Mesendoderm (in vitro differentiated cells): ENCODE results near the gene FGF22.

Experiments
- DNase-seq: peaks from one replicate; pipeline ENCODE4 v3.0.0; 2013
- H2AK5ac ChIP-seq: 2 replicates; pipeline ENCODE4 v1.6.1; 2013; ENCODE audit warnings: low read length, inconsistent platforms
- H2BK120ac ChIP-seq: 2 replicates; pipeline ENCODE4 v1.6.1; 2013; ENCODE audit warnings: low read depth, mild to moderate bottlenecking, low read length, moderate library complexity, mixed read lengths
- H2BK15ac ChIP-seq: replicated peaks from 2 replicates; pipeline ENCODE4 v1.6.1; 2013; ENCODE audit warnings: low read depth, mild to moderate bottlenecking, moderate library complexity
- H2BK5ac ChIP-seq: 2 replicates; pipeline ENCODE4 v1.6.1; 2013; ENCODE audit warnings: low read length, inconsistent platforms
- H3K18ac ChIP-seq: 2 replicates; pipeline ENCODE4 v1.6.1; 2013; ENCODE audit warnings: mild to moderate bottlenecking, low read length, mixed read lengths
- H3K23ac ChIP-seq: one replicate; pipeline ENCODE4 v1.6.1; 2013; ENCODE audit warnings: low read length
- H3K27ac ChIP-seq: 2 replicates; pipeline ENCODE4 v1.5.1; 2013; ENCODE audit warnings: low read depth, mild to moderate bottlenecking, inconsistent platforms, low read length, moderate library complexity
- H3K27me3 ChIP-seq: 2 replicates; pipeline ENCODE4 v1.6.1; 2013; ENCODE audit warnings: low read length, control low read depth, mild to moderate bottlenecking, inconsistent platforms; ENCODE audit not compliant: insufficient read depth, poor library complexity
- H3K36me3 ChIP-seq: 2 replicates; pipeline ENCODE4 v1.6.1; 2013; ENCODE audit warnings: low read length, inconsistent platforms; ENCODE audit not compliant: control insufficient read depth, insufficient read depth
- H3K4ac ChIP-seq: one replicate; pipeline ENCODE4 v1.6.1; 2013; ENCODE audit warnings: low read depth, mild to moderate bottlenecking, low read length, moderate library complexity
- H3K4me1 ChIP-seq: 2 replicates; pipeline ENCODE4 v1.6.1; 2013; ENCODE audit warnings: low read depth, low read length, inconsistent platforms; ENCODE audit not compliant: control insufficient read depth
- H3K4me2 ChIP-seq: 2 replicates; pipeline ENCODE4 v1.6.1; 2013; ENCODE audit warnings: low read length
- H3K4me3 ChIP-seq: 2 replicates; pipeline ENCODE4 v1.5.1; 2013; ENCODE audit warnings: mild to moderate bottlenecking, low read length
- H3K56ac ChIP-seq: one replicate; pipeline ENCODE4 v1.6.1; 2013; ENCODE audit warnings: low read length
- H3K79me1 ChIP-seq: 2 replicates; pipeline ENCODE4 v1.6.1; 2013; ENCODE audit warnings: low read length, inconsistent platforms
- H3K79me2 ChIP-seq: 2 replicates; pipeline ENCODE4 v1.6.1; 2013; ENCODE audit warnings: mild to moderate bottlenecking, low read length; ENCODE audit not compliant: control insufficient read depth, insufficient read depth
- H3K9ac ChIP-seq: 2 replicates; pipeline ENCODE4 v1.6.1; 2013; ENCODE audit warnings: low read length, inconsistent platforms
- H4K5ac ChIP-seq: one replicate; pipeline ENCODE4 v1.6.1; 2013; ENCODE audit warnings: low read length
- H4K8ac ChIP-seq: one replicate; pipeline ENCODE4 v1.6.1; 2013; ENCODE audit warnings: low read depth, mild to moderate bottlenecking, control low read depth, low read length, moderate library complexity
- WGBS: extraction: QIAGEN DNeasy Blood & Tissue Kit; methylation state at CpG from one replicate; pipeline ENCODE4 v1.1.7; 2013; ENCODE audit warnings: low lambda C conversion rate, missing lambda C conversion rate; ENCODE audit not compliant: insufficient coverage; ENCODE audit errors: extremely low coverage; 5-methylcytosine and 5-hydroxymethylcytosine counted together

The FGF22 gene

GRCh38 chr19:648904-649801 is 9.5 kb downstream of the FGF22 start:
- H3K79me2 ChIP-seq = peaks cover 18% of the 10 kb centered on the region
- no peak overlapping the region for H3K4ac ChIP-seq
- no peak overlapping the region for H4K8ac ChIP-seq
- H3K9ac ChIP-seq = no peak overlapping the region
- no CpG with 5 or more reads among the region's 53 CpGs for WGBS
- H3K79me1 ChIP-seq = peaks cover 4% of the 10 kb centered on the region
- no peak overlapping the region for H3K56ac ChIP-seq
- no peak overlapping the region for H4K5ac ChIP-seq
- H3K18ac ChIP-seq = no peak overlapping the region
- no peak for DNase-seq
- H3K4me1 ChIP-seq = no peaks in the 10 kb centered on the region
- no peaks in the 10 kb centered on the region for H3K27me3 ChIP-seq
- H3K23ac ChIP-seq = no peak overlapping the region
- H3K4me3 ChIP-seq = no peak overlapping the region
- no peak overlapping the region for H3K27ac ChIP-seq
- H2BK5ac ChIP-seq = no peak overlapping the region
- H3K36me3 ChIP-seq = peaks cover 9% of the 10 kb centered on the region
- H3K4me2 ChIP-seq = no peak overlapping the region
- no peak overlapping the region for H2BK15ac ChIP-seq
- H2BK120ac ChIP-seq = no peak overlapping the region
- no peak overlapping the region for H2AK5ac ChIP-seq

GRCh38 chr19:650121-650520 is 10.4 kb downstream of the FGF22 start:
- no peak for DNase-seq
- Histone ChIP-seq H3K9ac (no peak overlapping the region), H3K4ac (no peak overlapping the region), H4K5ac (no peak overlapping the region), H4K8ac (no peak overlapping the region), H3K4me3 (no peak overlapping the region), H3K79me2 (peaks cover 23% of the 10 kb centered on the region), H3K4me1 (no peaks in the 10 kb centered on the region), H3K36me3 (peaks cover 9% of the 10 kb centered on the region), H2AK5ac (no peak overlapping the region), H3K27ac (no peak overlapping the region), H2BK120ac (no peak overlapping the region), H2BK5ac (no peak overlapping the region), H3K56ac (no peak overlapping the region), H3K23ac (no peak overlapping the region), H3K18ac (no peak overlapping the region), H3K4me2 (no peak overlapping the region), H3K27me3 (no peaks in the 10 kb centered on the region), H3K79me1 (peaks cover 4% of the 10 kb centered on the region), H2BK15ac (no peak overlapping the region)
- WGBS = no CpG with 5 or more reads among the region's 11 CpGs

- Histone ChIP-seq H3K18ac (no peak overlapping the region), H3K56ac (no peak overlapping the region), H2BK5ac (no peak overlapping the region), H4K8ac (no peak overlapping the region), H3K4me3 (no peak overlapping the region), H2BK15ac (no peak overlapping the region), H3K23ac (no peak overlapping the region), H3K9ac (no peak overlapping the region), H3K36me3 (peaks cover 9% of the 10 kb centered on the region), H4K5ac (no peak overlapping the region), H2BK120ac (no peak overlapping the region), H3K27ac (no peak overlapping the region), H3K79me1 (peaks cover 4% of the 10 kb centered on the region), H3K4me1 (no peaks in the 10 kb centered on the region), H3K4ac (no peak overlapping the region), H3K79me2 (peaks cover 34% of the 10 kb centered on the region), H2AK5ac (no peak overlapping the region), H3K27me3 (no peaks in the 10 kb centered on the region), H3K4me2 (no peak overlapping the region)
- DNase-seq = no peak
- no CpG with 5 or more reads among the region's 58 CpGs for WGBS
Measured at GRCh38 chr19:651114-651818, 11.6 kb downstream of the FGF22 start.

- Histone ChIP-seq H3K36me3 (peaks cover 5% of the 10 kb centered on the region), H3K18ac (no peak overlapping the region), H4K8ac (no peak overlapping the region), H3K27ac (no peak overlapping the region), H3K9ac (no peak overlapping the region), H2AK5ac (no peak overlapping the region), H2BK120ac (no peak overlapping the region), H2BK5ac (no peak overlapping the region), H3K56ac (no peak overlapping the region), H2BK15ac (no peak overlapping the region), H3K4me2 (no peak overlapping the region), H3K23ac (no peak overlapping the region), H3K4me1 (no peaks in the 10 kb centered on the region), H3K79me1 (peaks cover 4% of the 10 kb centered on the region), H3K4ac (no peak overlapping the region), H3K79me2 (peaks cover 41% of the 10 kb centered on the region), H4K5ac (no peak overlapping the region), H3K27me3 (no peaks in the 10 kb centered on the region), H3K4me3 (no peak overlapping the region)
- no peak for DNase-seq
- no CpG with 5 or more reads among the region's 24 CpGs for WGBS
Measured at GRCh38 chr19:651991-652390, 12.3 kb downstream of the FGF22 start.

GRCh38 chr19:652467-653389 is 13.0 kb downstream of the FGF22 start:
- Histone ChIP-seq H3K18ac (no peak overlapping the region), H3K79me2 (peaks cover 49% of the 10 kb centered on the region), H3K56ac (no peak overlapping the region), H3K4ac (no peak overlapping the region), H4K5ac (no peak overlapping the region), H4K8ac (no peak overlapping the region), H2BK15ac (no peak overlapping the region), H3K36me3 (peaks cover 5% of the 10 kb centered on the region), H3K27me3 (no peaks in the 10 kb centered on the region), H3K9ac (no peak overlapping the region), H3K4me1 (no peaks in the 10 kb centered on the region), H3K23ac (no peak overlapping the region), H3K27ac (no peak overlapping the region), H2BK120ac (no peak overlapping the region), H3K4me3 (no peak overlapping the region), H3K79me1 (peaks cover 4% of the 10 kb centered on the region), H2AK5ac (no peak overlapping the region), H2BK5ac (no peak overlapping the region), H3K4me2 (no peak overlapping the region)
- DNase-seq = no peak
- no CpG with 5 or more reads among the region's 54 CpGs for WGBS
